Mesodermal cell (in vitro differentiated cells): ENCODE measurements around the gene NCOA3.
A peak's percentile ranks its signal among the peaks of the same experiment; 100 is the strongest.

Source experiments
- H3K27ac ChIP-seq: 2 replicates; pipeline ENCODE4 v1.7.0; 2013; ENCODE audit warnings: mild to moderate bottlenecking, low read depth, low read length, moderate library complexity; ENCODE audit not compliant: severe bottlenecking
- H3K36me3 ChIP-seq: 2 replicates; pipeline ENCODE4 v1.7.1; 2013; ENCODE audit warnings: mild to moderate bottlenecking, low read length, moderate library complexity; ENCODE audit not compliant: control insufficient read depth, insufficient read depth
- H3K4me1 ChIP-seq: one replicate; pipeline ENCODE4 v1.7.1; 2013; ENCODE audit warnings: mild to moderate bottlenecking, low read length; ENCODE audit not compliant: insufficient read depth, control insufficient read depth, poor library complexity, severe bottlenecking
- H3K4me3 ChIP-seq: 2 replicates; pipeline ENCODE4 v1.7.0; 2013; ENCODE audit warnings: low read length, control low read depth, mild to moderate bottlenecking; ENCODE audit not compliant: insufficient read depth, poor library complexity, severe bottlenecking; ENCODE audit errors: extremely low read depth
- H3K9me3 ChIP-seq: 2 replicates; pipeline ENCODE4 v1.7.1; 2013; ENCODE audit warnings: mild to moderate bottlenecking, low read length, moderate library complexity; ENCODE audit not compliant: control insufficient read depth
- WGBS, 2 experiments: methylation state at CpG; one replicate each; pipeline ENCODE4 v1.1.5; 2013; ENCODE audit warnings: missing lambda C conversion rate in 2 of 2; ENCODE audit not compliant: insufficient coverage in 2 of 2; 5-methylcytosine and 5-hydroxymethylcytosine counted together

NCOA3 gene

GRCh38 chr20:47598911-47599744, 97.4 kb downstream of the NCOA3 start:
- WGBS, 2 experiments = 87 to 96% methylated on average over 4 to 5 of the region's 7 CpGs
- Histone ChIP-seq H3K4me1 (no peaks in the 10 kb centered on the region), H3K36me3 (peaks cover 9% of the 10 kb centered on the region), H3K4me3 (no peak overlapping the region), H3K9me3 (peaks cover 6% of the 10 kb centered on the region), H3K27ac (no peak overlapping the region)

- peaks cover 6% of the 10 kb centered on the region for H3K9me3 ChIP-seq
- H3K36me3 ChIP-seq = peaks cover 4% of the 10 kb centered on the region
- no peak overlapping the region for H3K27ac ChIP-seq
- no peaks in the 10 kb centered on the region for H3K4me1 ChIP-seq
- H3K4me3 ChIP-seq = no peak overlapping the region
- WGBS, 2 experiments = 90 to 97% methylated on average over 2 to 4 of the region's 9 CpGs
Observed at GRCh38 chr20:47600967-47601547, 99.4 kb downstream of the NCOA3 start.

- no peak overlapping the region for H3K27ac ChIP-seq
- H3K36me3 ChIP-seq = peaks cover 4% of the 10 kb centered on the region
- H3K4me1 ChIP-seq = peaks cover 12% of the 10 kb centered on the region
- H3K4me3 ChIP-seq = no peak overlapping the region
- 100% methylated on average over 7 to 9 of the region's 9 CpGs for WGBS, 2 experiments
- H3K9me3 ChIP-seq = peaks cover 6% of the 10 kb centered on the region
Observed at GRCh38 chr20:47603260-47603659, 101.6 kb downstream of the NCOA3 start.

- peaks cover 6% of the 10 kb centered on the region for H3K9me3 ChIP-seq
- no peak overlapping the region for H3K4me3 ChIP-seq
- WGBS, 2 experiments = 93 to 96% methylated on average over 3 to 4 of the region's 9 CpGs
Observed at GRCh38 chr20:47605673-47606413, 104.2 kb downstream of the NCOA3 start.

GRCh38 chr20:47606414-47606982, 104.8 kb downstream of the NCOA3 start:
- peaks cover 4% of the 10 kb centered on the region for H3K36me3 ChIP-seq
- H3K4me1 ChIP-seq = peaks cover 21% of the 10 kb centered on the region
- H3K4me3 ChIP-seq = no peak overlapping the region
- H3K9me3 ChIP-seq = peaks cover 6% of the 10 kb centered on the region
- no peak overlapping the region for H3K27ac ChIP-seq
- 89 to 100% methylated on average over 5 to 6 of the region's 7 CpGs for WGBS, 2 experiments

More at GRCh38 chr20:47605673-47606413, 104.2 kb downstream of the NCOA3 start:
- peaks cover 4% of the 10 kb centered on the region for H3K36me3 ChIP-seq
- H3K4me1 ChIP-seq = peaks cover 19% of the 10 kb centered on the region
- no peak overlapping the region for H3K27ac ChIP-seq

GRCh38 chr20:47606983-47607613, 105.4 kb downstream of the NCOA3 start:
- H3K4me3 ChIP-seq = no peak overlapping the region
- peaks cover 21% of the 10 kb centered on the region for H3K4me1 ChIP-seq
- H3K36me3 ChIP-seq = peaks cover 4% of the 10 kb centered on the region
- no peak overlapping the region for H3K27ac ChIP-seq
- no CpG with 5 or more reads among the region's 1 CpG for WGBS, 2 experiments
- peaks cover 6% of the 10 kb centered on the region for H3K9me3 ChIP-seq

- H3K9me3 ChIP-seq = no peaks in the 10 kb centered on the region
- 100% methylated on average over 1 of the region's 5 CpGs; no CpG with 5 or more reads in 1 of the 2 experiments for WGBS, 2 experiments
- H3K36me3 ChIP-seq = no peaks in the 10 kb centered on the region
Observed at GRCh38 chr20:47609001-47609400, 107.3 kb downstream of the NCOA3 start.

GRCh38 chr20:47610247-47610944, 108.7 kb downstream of the NCOA3 start:
- peaks cover 21% of the 10 kb centered on the region for H3K4me1 ChIP-seq
- H3K9me3 ChIP-seq = no peaks in the 10 kb centered on the region
- H3K27ac ChIP-seq = peak overlapping the region; percentile 84
- H3K36me3 ChIP-seq = no peaks in the 10 kb centered on the region
- H3K4me3 ChIP-seq = no peak overlapping the region
- WGBS, 2 experiments = 78 to 88% methylated on average over 5 to 6 of the region's 6 CpGs

More at GRCh38 chr20:47609001-47609400, 107.3 kb downstream of the NCOA3 start:
- Histone ChIP-seq H3K27ac (no peak overlapping the region), H3K4me1 (peaks cover 21% of the 10 kb centered on the region), H3K4me3 (no peak overlapping the region)

GRCh38 chr20:47610945-47611250, 109.2 kb downstream of the NCOA3 start:
- no peaks in the 10 kb centered on the region for H3K9me3 ChIP-seq
- H3K27ac ChIP-seq = peak overlapping the region; percentile 84
- H3K4me3 ChIP-seq = no peak overlapping the region

GRCh38 chr20:47611785-47612184, 110.1 kb downstream of the NCOA3 start:
- Histone ChIP-seq H3K4me3 (no peak overlapping the region), H3K36me3 (no peaks in the 10 kb centered on the region), H3K27ac (no peak overlapping the region), H3K4me1 (peaks cover 18% of the 10 kb centered on the region), H3K9me3 (no peaks in the 10 kb centered on the region)
- WGBS, 2 experiments = 100% methylated on average over 2 to 5 of the region's 9 CpGs

More at GRCh38 chr20:47610945-47611250, 109.2 kb downstream of the NCOA3 start:
- Histone ChIP-seq H3K36me3 (no peaks in the 10 kb centered on the region), H3K4me1 (peaks cover 21% of the 10 kb centered on the region)
